H1 (cell line): ENCODE measurements around the gene LDLRAD4. TPM values are rescaled to one million over a fixed set of nuclear protein-coding genes. Genes with fewer than 3 reads are reported as not detected.

Experiments
- BCL11A ChIP-seq, 2 experiments: IDR thresholded peaks; one replicate each; pipeline ENCODE4 v1.6.1; 2011; ENCODE audit warnings: low read depth in 2 of 2, low read length in 2 of 2, mild to moderate bottlenecking in 2 of 2
- polyA plus RNA-seq, 7 experiments: library from polyadenylated mRNA; depleted of rRNA in 3 of 7; stranded (reverse) in 5 of 7; unstranded in 2 of 7; fragments of >200 nt in 5 of 7; fragments of 200-250 nt in 2 of 7; gene quantifications; 1 replicate in 5 of 7; 2 replicates in 1 of 7; 4 replicates in 1 of 7; pipeline versions ENCODE4 v1.2.1 to v1.2.3, GENCODE V29; 2011 to 2013; ENCODE audit warnings: missing spikeins in 2 of 7, mixed read lengths in 2 of 7
- total RNA-seq: library from RNA; stranded (reverse); fragmentation: NEBNext Ultra II Directional; extraction: Animal tissue kit (Norgen Biotek cat#: 25700); gene quantifications from 2 replicates; pipeline ENCODE4 v1.2.1, GENCODE V29; 2021

LDLRAD4 gene
- total and polyA plus RNA-seq, 2 of the 8 experiments (the other 6 are each of a cell fraction or from before 2014, with no cell fraction given), result 0.77 to 1.4 TPM

DNA sequence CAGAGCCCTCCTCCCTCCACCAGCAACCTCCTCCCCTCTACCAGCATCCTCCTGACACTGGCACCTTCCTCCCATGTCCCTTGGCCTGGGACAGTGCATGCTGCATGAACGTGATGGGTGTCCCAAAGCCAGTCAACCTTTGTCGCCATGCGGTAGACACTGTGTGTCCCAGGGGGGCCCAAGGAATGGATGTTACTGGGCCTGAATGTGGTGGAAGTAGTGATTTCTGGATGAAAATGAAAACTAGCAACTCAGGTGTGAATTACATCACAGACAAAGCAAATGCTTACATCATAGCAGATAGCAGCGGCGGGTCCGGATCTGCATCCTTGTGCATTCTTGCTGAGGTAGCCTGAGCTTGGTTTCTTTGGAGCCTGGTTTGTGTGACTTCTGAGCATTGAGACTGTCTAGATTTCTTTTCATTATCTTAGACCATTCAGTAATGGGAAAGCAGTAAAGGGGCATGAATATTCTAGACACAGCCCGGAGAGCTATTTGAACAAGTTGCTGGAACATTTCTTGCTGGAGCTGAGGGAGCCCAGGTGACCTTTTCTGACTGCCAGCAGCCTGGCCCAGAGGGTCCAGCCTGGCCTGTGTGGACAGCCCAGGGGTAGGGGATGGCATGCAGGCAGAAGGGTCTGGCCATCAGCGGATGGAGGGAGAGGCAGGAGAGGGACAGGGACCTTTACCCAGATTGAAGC, 407.4 kb downstream of the LDLRAD4 start (continued):
- TF ChIP-seq BCL11A (IDR thresholded peaks at IDR 0.05; ENCODE audit: low read depth in 2 of 2, low read length in 2 of 2), result no peak
